Smooth muscle cell (in vitro differentiated cells): ENCODE data around the gene TMEM156. TPM values are rescaled to one million over a fixed set of nuclear protein-coding genes. Genes with fewer than 3 reads are reported as not detected.

Experiments used
- DNase-seq: peaks from one replicate; lab custom pipeline; 2025; ENCODE audit not compliant: unreplicated experiment; lab: John Stamatoyannopoulos, UW
- H2AFZ ChIP-seq: fragments of 200-600 bp; sonication (generic); 2 replicates; pipeline ENCODE4 v1.6.0; 2016; ENCODE audit warnings: antibody characterized with exemption, low read depth, mild to moderate bottlenecking
- H3F3A ChIP-seq: fragments of 200-600 bp; sonication (generic); 2 replicates; pipeline ENCODE4 v1.6.0; 2017; ENCODE audit warnings: antibody characterized with exemption, low read depth
- H3K27ac ChIP-seq: fragments of 200-600 bp; sonication (generic); 2 replicates; pipeline ENCODE4 v1.5.1; 2016; ENCODE audit warnings: low read depth, mild to moderate bottlenecking
- H3K27me3 ChIP-seq: fragments of 200-600 bp; sonication (generic); 2 replicates; pipeline ENCODE4 v1.6.1; 2016; ENCODE audit warnings: low read depth, mild to moderate bottlenecking
- H3K36me3 ChIP-seq: fragments of 200-600 bp; sonication (generic); 2 replicates; pipeline ENCODE4 v1.5.1; 2016; ENCODE audit warnings: low read depth
- H3K4me1 ChIP-seq: fragments of 200-600 bp; sonication (generic); 2 replicates; pipeline ENCODE4 v1.5.1; 2016; ENCODE audit warnings: low read depth
- H3K4me2 ChIP-seq: fragments of 200-600 bp; sonication (generic); 2 replicates; pipeline ENCODE4 v1.6.0; 2016; ENCODE audit warnings: mild to moderate bottlenecking
- H3K4me3 ChIP-seq: fragments of 200-600 bp; sonication (generic); 2 replicates; pipeline ENCODE4 v1.5.1; 2016; ENCODE audit warnings: mild to moderate bottlenecking
- H3K79me2 ChIP-seq: fragments of 200-600 bp; sonication (generic); 2 replicates; pipeline ENCODE4 v1.6.0; 2016; ENCODE audit warnings: low read depth, mild to moderate bottlenecking
- H3K9ac ChIP-seq: fragments of 200-600 bp; sonication (generic); 2 replicates; pipeline ENCODE4 v1.6.0; 2016; ENCODE audit warnings: low read depth
- H3K9me3 ChIP-seq: fragments of 200-600 bp; sonication (generic); replicated peaks from 2 replicates; pipeline ENCODE4 v1.5.1; 2016; ENCODE audit warnings: low read depth
- H4K20me1 ChIP-seq: fragments of 200-600 bp; sonication (generic); 2 replicates; pipeline ENCODE4 v1.6.0; 2016; ENCODE audit warnings: low read depth
- CTCF ChIP-seq: fragments of 200-600 bp; sonication (generic); IDR thresholded peaks from 2 replicates; pipeline ENCODE4 v1.5.1; 2017; ENCODE audit warnings: borderline replicate concordance, mild to moderate bottlenecking, antibody characterized with exemption; ENCODE audit not compliant: insufficient read depth, poor library complexity, severe bottlenecking
- WGBS: methylation state at CpG from one replicate; pipeline ENCODE4 v1.1.7; 2016; ENCODE audit warnings: low lambda C conversion rate; 5-methylcytosine and 5-hydroxymethylcytosine counted together
- polyA plus RNA-seq: library from polyadenylated mRNA; unstranded; fragments of >200 nt; fragmentation: Nextera tagmentation; extraction: Ambion mirVana; gene quantifications from 2 replicates; pipeline ENCODE4 v1.2.1, GENCODE V29; 2016
- total RNA-seq: library from RNA; depleted of rRNA; stranded (reverse); fragments of >200 nt; gene quantifications from 2 replicates; pipeline ENCODE4 v1.2.3, GENCODE V29; 2014

Gene TMEM156
- total and polyA plus RNA-seq, 2 experiments from 2014 or later, result 0.04 TPM; not detected in 1

- Histone ChIP-seq H2AFZ (peak overlapping the region; percentile 69), H3K27me3 (no peaks in the 10 kb centered on the region), H3F3A (peaks cover 8% of the 10 kb centered on the region), H3K36me3 (no peaks in the 10 kb centered on the region), H4K20me1 (peaks cover 9% of the 10 kb centered on the region), H3K27ac (peak overlapping the region; percentile 78), H3K9me3 (no peaks in the 10 kb centered on the region), H3K4me3 (peak overlapping the region; percentile 68), H3K79me2 (peaks cover 32% of the 10 kb centered on the region), H3K9ac (peak overlapping the region; percentile 45), H3K4me2 (peak overlapping the region; percentile 87), H3K4me1 (peaks cover 15% of the 10 kb centered on the region)
- TF ChIP-seq CTCF, result no peak
- 0% methylated on average over 3 of the region's 54 CpGs for WGBS
- DNase-seq, result peak; percentile 93
Measured at GRCh38 chr4:39044364-39044955, 12.3 kb upstream of the TMEM156 start.

DNA sequence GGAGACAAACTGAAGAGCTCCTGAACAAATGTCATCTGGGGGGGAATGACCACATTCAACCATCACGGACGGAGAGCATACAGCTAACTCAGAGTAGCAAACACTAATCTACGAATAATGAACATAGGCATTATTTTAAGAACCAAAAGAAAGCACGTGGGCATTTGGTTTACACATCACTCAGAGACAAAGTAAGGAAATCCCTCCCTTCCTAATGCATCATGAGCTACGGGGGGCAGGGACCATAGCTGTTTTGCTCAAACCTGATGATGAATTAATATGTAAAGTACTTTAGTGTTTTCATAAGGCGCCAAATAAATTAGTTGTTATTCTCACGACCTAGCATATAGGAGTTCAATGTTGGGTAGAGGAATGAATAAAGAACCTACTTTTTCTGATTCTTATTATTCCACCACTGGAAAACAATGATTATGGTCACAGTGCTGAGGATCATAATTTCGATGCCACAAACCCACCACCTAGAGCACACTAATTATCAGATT lies 11.7 kb upstream of the TMEM156 start:
- Histone ChIP-seq H4K20me1 (peaks cover 8% of the 10 kb centered on the region), H3K4me3 (peak overlapping the region; percentile 68), H3K79me2 (peaks cover 27% of the 10 kb centered on the region), H3K9ac (peak overlapping the region; percentile 45), H3K4me2 (peak overlapping the region; percentile 87), H3F3A (peaks cover 8% of the 10 kb centered on the region), H2AFZ (peak overlapping the region; percentile 69), H3K27ac (peak overlapping the region; percentile 78), H3K27me3 (no peaks in the 10 kb centered on the region), H3K4me1 (peaks cover 15% of the 10 kb centered on the region), H3K9me3 (no peaks in the 10 kb centered on the region), H3K36me3 (no peaks in the 10 kb centered on the region)
- no peak for DNase-seq
- WGBS, result 25% methylated on average over 8 of the region's 8 CpGs
- no peak for TF ChIP-seq CTCF

DNA sequence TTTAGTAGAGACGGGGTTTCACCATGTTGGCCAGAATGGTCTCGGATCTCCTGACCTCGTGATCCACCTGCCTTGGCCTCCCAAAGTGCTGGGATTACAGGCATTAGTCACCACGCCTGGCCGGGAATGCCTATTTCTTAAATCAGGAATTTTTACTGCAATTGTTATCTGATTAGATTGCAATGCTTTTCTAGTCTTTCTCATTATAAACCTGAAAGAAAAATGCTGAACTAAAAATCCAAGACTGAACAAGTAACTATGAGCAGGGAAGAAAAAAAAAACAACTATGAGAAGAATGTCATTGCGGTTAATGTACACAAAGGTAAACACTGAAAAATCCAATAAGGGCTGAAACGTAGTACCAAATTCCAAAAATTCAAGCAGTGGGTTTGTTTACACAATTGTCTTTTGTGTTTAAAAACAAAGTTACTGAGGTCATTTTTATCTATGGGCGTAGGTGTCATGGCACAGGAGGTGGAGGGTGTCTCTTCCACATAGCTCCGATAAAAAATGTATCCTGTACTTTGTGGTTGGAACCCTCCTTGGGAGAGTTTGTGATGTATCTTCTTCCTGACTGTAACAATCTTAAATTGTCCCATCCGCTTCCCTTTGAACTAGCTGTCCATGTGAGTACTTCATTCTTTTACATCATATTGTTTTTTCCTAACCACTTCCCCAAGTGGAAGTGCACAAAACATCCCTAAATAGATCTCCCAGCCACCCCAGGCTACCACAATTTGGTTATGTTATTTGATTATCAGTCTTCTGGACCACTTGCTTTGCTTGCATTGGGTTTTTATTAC lies 11.1 kb upstream of the TMEM156 start:
- DNase-seq, result no peak
- H3K27ac ChIP-seq, result peak overlapping the region; percentile 78
- 33% methylated on average over 10 of the region's 10 CpGs for WGBS

More for the DNA sequence above, 11.1 kb upstream of the TMEM156 start:
- H3K9ac ChIP-seq, result peak overlapping the region; percentile 45
- no peaks in the 10 kb centered on the region for H3K27me3 ChIP-seq
- H3K79me2 ChIP-seq, result peaks cover 20% of the 10 kb centered on the region
- peaks cover 4% of the 10 kb centered on the region for H4K20me1 ChIP-seq
- peaks cover 15% of the 10 kb centered on the region for H3K4me1 ChIP-seq
- peak overlapping the region; percentile 87 for H3K4me2 ChIP-seq
- peak overlapping the region; percentile 68 for H3K4me3 ChIP-seq
- no peak for TF ChIP-seq CTCF
- no peaks in the 10 kb centered on the region for H3K9me3 ChIP-seq
- H3F3A ChIP-seq, result peaks cover 8% of the 10 kb centered on the region
- H3K36me3 ChIP-seq, result no peaks in the 10 kb centered on the region
- H2AFZ ChIP-seq, result peak overlapping the region; percentile 4
